ENCODE results near the gene PALLD. TPM values are rescaled to one million over a fixed set of nuclear protein-coding genes. Genes with fewer than 3 reads are reported as not detected.

The PALLD gene
- total RNA-seq, 8 experiments from 2014 or later = 15.5 to 50.3 (median 24.3) TPM

GRCh38 chr4:168849997-168850396, 353.1 kb downstream of the PALLD start:
- Histone ChIP-seq H3K27ac (no peak overlapping the region), H3K4me3 (no peak overlapping the region), H3K4me1 (replicated peaks in 1 of 2) (peaks cover 24 to 30% of the 10 kb centered on the region in 2 donors)
- 61 to 100% (median 95%) methylated on average over 1 to 3 of the region's 3 CpGs; no CpG with 5 or more reads in 6 of the 10 experiments for WGBS, 10 experiments
- in situ Hi-C loops (cut with MboI; ENCODE audit: low pct_unique_long_range_greater_than_20kb in 2 of 9, low sequenced_read_pairs in 9 of 9, unreplicated experiment in 9 of 9) = loop anchor here in 1 of 9 experiments (25.0 kb wide), 1 partner anchor 138 kb away; no protein-coding TSS in a partner anchor
- no peak for ATAC-seq (replicated peaks in 6 of 8)

GRCh38 chr4:168852387-168852786, 355.5 kb downstream of the PALLD start:
- ATAC-seq (replicated peaks in 6 of 8) = no peak
- Histone ChIP-seq H3K27ac (no peak overlapping the region), H3K4me3 (no peak overlapping the region), H3K4me1 (replicated peaks in 1 of 2) (peaks cover 9 to 14% of the 10 kb centered on the region in 2 donors)
- in situ Hi-C loops (cut with MboI; ENCODE audit: low pct_unique_long_range_greater_than_20kb in 2 of 9, low sequenced_read_pairs in 9 of 9, unreplicated experiment in 9 of 9) = no loop called here
- 94 to 100% (median 100%) methylated on average over 1 to 3 of the region's 3 CpGs; no CpG with 5 or more reads in 3 of the 10 experiments for WGBS, 10 experiments

- Histone ChIP-seq H3K4me3 (no peak overlapping the region), H3K4me1 (replicated peaks in 1 of 2) (peaks cover 9 to 14% of the 10 kb centered on the region in 2 donors), H3K27ac (no peak overlapping the region)
- 86 to 100% (median 100%) methylated on average over 1 to 2 of the region's 6 CpGs; no CpG with 5 or more reads in 6 of the 10 experiments for WGBS, 10 experiments
- in situ Hi-C loops (cut with MboI; ENCODE audit: low pct_unique_long_range_greater_than_20kb in 2 of 9, low sequenced_read_pairs in 9 of 9, unreplicated experiment in 9 of 9) = no loop called here
- ATAC-seq (replicated peaks in 6 of 8) = no peak
Observed at GRCh38 chr4:168852933-168853713, 356.3 kb downstream of the PALLD start.

- Histone ChIP-seq H3K4me1 (replicated peaks in 1 of 2) (peaks cover 7 to 9% of the 10 kb centered on the region in 2 donors), H3K4me3 (no peak overlapping the region), H3K27ac (no peak overlapping the region)
- 66 to 100% (median 93%) methylated on average over 1 to 4 of the region's 4 CpGs; no CpG with 5 or more reads in 3 of the 10 experiments for WGBS, 10 experiments
- ATAC-seq (replicated peaks in 6 of 8) = no peak
- in situ Hi-C loops (cut with MboI; ENCODE audit: low pct_unique_long_range_greater_than_20kb in 2 of 9, low sequenced_read_pairs in 9 of 9, unreplicated experiment in 9 of 9) = no loop called here
Observed at GRCh38 chr4:168853770-168854169, 356.9 kb downstream of the PALLD start.

GRCh38 chr4:168854350-168854921, 357.6 kb downstream of the PALLD start:
- 20 to 100% (median 86%) methylated on average over 3 to 6 of the region's 8 CpGs; no CpG with 5 or more reads in 1 of the 10 experiments for WGBS, 10 experiments
- no peak for ATAC-seq (replicated peaks in 6 of 8)
- in situ Hi-C loops (cut with MboI; ENCODE audit: low pct_unique_long_range_greater_than_20kb in 2 of 9, low sequenced_read_pairs in 9 of 9, unreplicated experiment in 9 of 9) = no loop called here
- H3K4me3 ChIP-seq = no peak overlapping the region
- peaks cover under 1 to 4% of the 10 kb centered on the region in 2 donors for H3K4me1 ChIP-seq (replicated peaks in 1 of 2)
- no peak overlapping the region for H3K27ac ChIP-seq

- Histone ChIP-seq H3K4me3 (no peak overlapping the region), H3K27ac (no peak overlapping the region), H3K4me1 (replicated peaks in 1 of 2) (no peaks in the 10 kb centered on the region)
- WGBS, 10 experiments = 0 to 100% (median 84%) methylated on average over 1 to 2 of the region's 2 CpGs; no CpG with 5 or more reads in 3 of the 10 experiments
- in situ Hi-C loops (cut with MboI; ENCODE audit: low pct_unique_long_range_greater_than_20kb in 2 of 9, low sequenced_read_pairs in 9 of 9, unreplicated experiment in 9 of 9) = no loop called here
- peak in 3 of 8 experiments; percentile 26 to 78 (median 45) for ATAC-seq (replicated peaks in 6 of 8)
Observed at GRCh38 chr4:168856312-168856711, 359.5 kb downstream of the PALLD start.

- in situ Hi-C loops (cut with MboI; ENCODE audit: low pct_unique_long_range_greater_than_20kb in 2 of 9, low sequenced_read_pairs in 9 of 9, unreplicated experiment in 9 of 9) = no loop called here
- no peak for ATAC-seq (replicated peaks in 6 of 8)
- no peaks in the 10 kb centered on the region for H3K4me1 ChIP-seq (replicated peaks in 1 of 2)
- no peak overlapping the region for H3K4me3 ChIP-seq
- 69 to 100% (median 88%) methylated on average over 1 to 6 of the region's 6 CpGs; no CpG with 5 or more reads in 1 of the 10 experiments for WGBS, 10 experiments
- no peak overlapping the region for H3K27ac ChIP-seq
Observed at GRCh38 chr4:168857009-168857408, 360.2 kb downstream of the PALLD start.

GRCh38 chr4:168857546-168858314, 360.9 kb downstream of the PALLD start:
- Histone ChIP-seq H3K27ac (no peak overlapping the region), H3K4me1 (replicated peaks in 1 of 2) (no peaks in the 10 kb centered on the region), H3K4me3 (no peak overlapping the region)
- in situ Hi-C loops (cut with MboI; ENCODE audit: low pct_unique_long_range_greater_than_20kb in 2 of 9, low sequenced_read_pairs in 9 of 9, unreplicated experiment in 9 of 9) = no loop called here
- ATAC-seq (replicated peaks in 6 of 8) = no peak
- 83 to 100% (median 94%) methylated on average over 3 to 5 of the region's 5 CpGs for WGBS, 10 experiments

- WGBS, 10 experiments = 75 to 100% (median 93%) methylated on average over 1 to 7 of the region's 7 CpGs; no CpG with 5 or more reads in 1 of the 10 experiments
- in situ Hi-C loops (cut with MboI; ENCODE audit: low pct_unique_long_range_greater_than_20kb in 2 of 9, low sequenced_read_pairs in 9 of 9, unreplicated experiment in 9 of 9) = no loop called here
- no peak for ATAC-seq (replicated peaks in 6 of 8)
- Histone ChIP-seq H3K27ac (no peak overlapping the region), H3K4me1 (replicated peaks in 1 of 2) (no peaks in the 10 kb centered on the region), H3K4me3 (no peak overlapping the region)
Observed at GRCh38 chr4:168859100-168859499, 362.2 kb downstream of the PALLD start.

GRCh38 chr4:168859888-168860694, 363.2 kb downstream of the PALLD start:
- 80 to 100% (median 98%) methylated on average over 1 to 6 of the region's 9 CpGs; no CpG with 5 or more reads in 2 of the 10 experiments for WGBS, 10 experiments
- no peak overlapping the region for H3K4me3 ChIP-seq
- in situ Hi-C loops (cut with MboI; ENCODE audit: low pct_unique_long_range_greater_than_20kb in 2 of 9, low sequenced_read_pairs in 9 of 9, unreplicated experiment in 9 of 9) = no loop called here
- peak in 1 of 8 experiments; percentile 16 for ATAC-seq (replicated peaks in 6 of 8)
- H3K4me1 ChIP-seq (replicated peaks in 1 of 2) = no peaks in the 10 kb centered on the region
- no peak overlapping the region for H3K27ac ChIP-seq

- 14 to 100% (median 82%) methylated on average over 2 to 3 of the region's 3 CpGs for WGBS, 10 experiments
- peak in 1 of 8 experiments; percentile 70 for ATAC-seq (replicated peaks in 6 of 8)
- no peak overlapping the region for H3K27ac ChIP-seq
- in situ Hi-C loops (cut with MboI; ENCODE audit: low pct_unique_long_range_greater_than_20kb in 2 of 9, low sequenced_read_pairs in 9 of 9, unreplicated experiment in 9 of 9) = no loop called here
- no peak overlapping the region for H3K4me3 ChIP-seq
- no peaks in the 10 kb centered on the region for H3K4me1 ChIP-seq (replicated peaks in 1 of 2)
Observed at GRCh38 chr4:168860827-168861226, 364.0 kb downstream of the PALLD start.
